ENCODE data around the gene SPATA33. TPM values are rescaled to one million over a fixed set of nuclear protein-coding genes. Genes with fewer than 3 reads are reported as not detected.

Gene SPATA33
- polyA plus RNA-seq (2013, experiment 1 of 2), result 28.9 TPM
- 29.1 TPM for polyA plus RNA-seq (2013, experiment 2 of 2)

DNA sequence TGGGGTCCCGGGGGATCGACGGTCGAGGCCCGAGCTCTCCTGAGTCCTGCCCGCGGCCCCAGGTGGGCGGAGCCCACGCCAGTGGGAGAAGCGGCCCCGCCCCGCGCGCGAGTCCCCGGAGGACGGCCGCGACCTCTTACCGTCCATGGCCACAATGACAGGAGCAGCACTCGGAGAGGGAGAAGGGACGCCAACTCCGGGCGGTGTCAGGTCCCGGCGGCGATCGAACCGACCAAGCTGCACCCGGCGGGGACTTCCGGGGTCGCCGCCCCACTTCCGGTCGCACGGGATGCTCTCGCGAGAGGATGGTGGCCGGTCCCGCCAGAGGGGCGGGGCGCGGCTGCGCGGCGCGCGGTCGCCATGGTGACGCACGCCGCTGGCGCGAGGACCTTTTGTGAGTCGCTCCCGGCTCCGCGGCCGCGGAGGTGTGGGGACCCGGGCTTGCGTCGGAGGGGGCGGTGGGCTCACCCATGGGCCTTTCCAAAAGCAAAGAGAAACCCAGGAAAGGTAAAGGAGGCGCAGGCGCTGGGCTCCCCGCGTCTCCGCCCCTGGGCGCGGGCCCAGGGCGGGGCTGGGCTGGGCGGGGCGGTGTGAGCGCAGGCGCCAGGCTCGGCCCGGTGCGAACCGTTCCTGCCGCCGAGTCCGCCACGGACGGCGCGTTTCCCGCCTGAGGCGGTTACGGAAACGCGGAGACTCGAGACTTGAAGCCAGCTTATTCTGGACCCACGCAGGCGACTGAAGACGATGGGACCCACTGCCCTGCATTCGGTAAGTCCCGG lies at the start of gene SPATA33, which contains the start of gene CHMP1A:
Gene SPATA33 (plus strand): TSS at position 395 of the 779 bp plus-strand sequence. CDS start 76 bp downstream, at position 471.
Gene CHMP1A (minus strand): TSS at position 267 of the 779 bp plus-strand sequence. CDS start 120 bp downstream, at position 147.
- peak within 1 kb of the TSS; percentile 17 for H2BK120ac ChIP-seq (ENCODE audit: low read depth, low read length)
- H3K4me1 ChIP-seq (ENCODE audit: control insufficient read depth in 2 of 2, insufficient read depth in 1 of 2, low read depth in 1 of 2, low read length in 2 of 2), result peaks cover 4 to 8% of the 10 kb centered on the region in 2 donors
- no peak within 1 kb of the TSS for H4K91ac ChIP-seq (ENCODE audit: low read depth, low read length, poor library complexity)
- H3K23ac ChIP-seq (ENCODE audit: low read depth, low read length, poor library complexity), result peak within 1 kb of the TSS; percentile 97
- peak within 1 kb of the TSS; percentile 39 for H2BK5ac ChIP-seq (ENCODE audit: low read length)
- peak within 1 kb of the TSS; percentile 100 for H3K14ac ChIP-seq (ENCODE audit: low read length)
- H2AFZ ChIP-seq (ENCODE audit: low read length), result peak within 1 kb of the TSS; percentile 96
- H3K79me1 ChIP-seq (ENCODE audit: low read depth, low read length), result peaks cover 25% of the 10 kb centered on the region
- H4K8ac ChIP-seq (ENCODE audit: low read depth, low read length), result peak within 1 kb of the TSS; percentile 93
- H3K27ac ChIP-seq (replicated peaks; ENCODE audit: low read length), result peak within 1 kb of the TSS; percentile 79
- peak within 1 kb of the TSS; percentile 99 for H3K9ac ChIP-seq (ENCODE audit: low read depth, low read length, poor library complexity)
- H3K4ac ChIP-seq (ENCODE audit: low read length), result no peak within 1 kb of the TSS
- H2BK12ac ChIP-seq (ENCODE audit: low read length), result no peak within 1 kb of the TSS
- H2AK5ac ChIP-seq (ENCODE audit: low read depth, low read length), result peak within 1 kb of the TSS; percentile 84
- peak; percentile 89 for DNase-seq (ENCODE audit: low spot score)
- peaks cover 26 to 53% of the 10 kb centered on the region in 2 donors for H3K36me3 ChIP-seq (replicated peaks in 1 of 2; ENCODE audit: control insufficient read depth in 2 of 2, insufficient read depth in 2 of 2, low read length in 2 of 2)
- H3K4me3 ChIP-seq (ENCODE audit: low read length in 2 of 2), result peak within 1 kb of the TSS; percentile 80 to 99
- peak within 1 kb of the TSS; percentile 94 for H2BK15ac ChIP-seq (ENCODE audit: low read length)
- no peaks in the 10 kb centered on the region for H3K27me3 ChIP-seq (ENCODE audit: control insufficient read depth in 3 of 3, insufficient read depth in 3 of 3, low read depth in 1 of 3, low read length in 3 of 3)
- H3K18ac ChIP-seq (ENCODE audit: low read length), result peak within 1 kb of the TSS; percentile 97
- H3K9me3 ChIP-seq (replicated peaks in 1 of 2; ENCODE audit: control insufficient read depth in 2 of 2, insufficient read depth in 1 of 2, low read depth in 1 of 2, low read length in 2 of 2), result no peaks in the 10 kb centered on the region
- no CpG with 5 or more reads among the region's 99 CpGs for WGBS, 2 donors (ENCODE audit: extremely low coverage in 2 of 2, insufficient read length in 2 of 2, insufficient replicate concordance in 1 of 2)
- H3K4me2 ChIP-seq (ENCODE audit: insufficient read depth, low read length, poor library complexity, severe bottlenecking), result peak within 1 kb of the TSS; percentile 96

GRCh38 chr16:89607937-89608740 lies 49.5 kb upstream of the SPATA33 start:
- no peak overlapping the region for H2BK5ac ChIP-seq (ENCODE audit: low read length)

DNA sequence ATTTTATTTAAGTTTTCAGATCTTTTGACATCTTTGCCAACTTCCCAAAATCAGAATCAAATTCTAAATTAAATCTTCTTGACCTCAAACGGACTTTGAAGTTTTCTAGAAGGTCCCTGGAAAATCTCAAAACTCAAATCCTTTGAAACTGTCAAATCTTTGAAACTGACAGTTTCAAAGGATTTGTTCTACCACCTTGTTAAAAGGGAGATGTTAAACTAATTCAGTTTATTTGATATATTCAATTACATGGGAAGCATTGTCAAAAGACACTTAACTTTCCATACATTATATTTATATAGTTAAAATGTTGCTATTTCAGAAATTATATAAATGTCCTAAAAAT lies 47.6 kb upstream of the SPATA33 start:
- H2BK120ac ChIP-seq (ENCODE audit: low read depth, low read length), result no peak overlapping the region
- no peaks in the 10 kb centered on the region for H3K27me3 ChIP-seq (ENCODE audit: control insufficient read depth in 3 of 3, insufficient read depth in 3 of 3, low read depth in 1 of 3, low read length in 3 of 3)
- no peak overlapping the region for H3K14ac ChIP-seq (ENCODE audit: low read length)
- no peaks in the 10 kb centered on the region for H3K9me3 ChIP-seq (replicated peaks in 1 of 2; ENCODE audit: control insufficient read depth in 2 of 2, insufficient read depth in 1 of 2, low read depth in 1 of 2, low read length in 2 of 2)
- H2AFZ ChIP-seq (ENCODE audit: low read length), result no peak overlapping the region
- no peak overlapping the region for H2AK5ac ChIP-seq (ENCODE audit: low read depth, low read length)
- no peak overlapping the region for H3K18ac ChIP-seq (ENCODE audit: low read length)
- H4K91ac ChIP-seq (ENCODE audit: low read depth, low read length, poor library complexity), result no peak overlapping the region
- no peak overlapping the region for H2BK15ac ChIP-seq (ENCODE audit: low read length)
- H3K4me1 ChIP-seq (ENCODE audit: control insufficient read depth in 2 of 2, insufficient read depth in 1 of 2, low read depth in 1 of 2, low read length in 2 of 2), result peaks cover 6 to 16% of the 10 kb centered on the region in 2 donors
- WGBS, 2 donors (ENCODE audit: extremely low coverage in 2 of 2, insufficient read length in 2 of 2, insufficient replicate concordance in 1 of 2), result no CpG with 5 or more reads among the region's 1 CpG
- no peak overlapping the region for H2BK12ac ChIP-seq (ENCODE audit: low read length)
- no peak overlapping the region for H2BK5ac ChIP-seq (ENCODE audit: low read length)
- H3K36me3 ChIP-seq (replicated peaks in 1 of 2; ENCODE audit: control insufficient read depth in 2 of 2, insufficient read depth in 2 of 2, low read length in 2 of 2), result no peaks in the 10 kb centered on the region
- DNase-seq (ENCODE audit: low spot score), result no peak
- no peak overlapping the region for H3K23ac ChIP-seq (ENCODE audit: low read depth, low read length, poor library complexity)
- no peak overlapping the region for H3K4me2 ChIP-seq (ENCODE audit: insufficient read depth, low read length, poor library complexity, severe bottlenecking)
- no peak overlapping the region for H3K27ac ChIP-seq (replicated peaks; ENCODE audit: low read length)
- no peaks in the 10 kb centered on the region for H3K79me1 ChIP-seq (ENCODE audit: low read depth, low read length)
- no peak overlapping the region for H3K4me3 ChIP-seq (ENCODE audit: low read length in 2 of 2)
- no peak overlapping the region for H3K9ac ChIP-seq (ENCODE audit: low read depth, low read length, poor library complexity)
- H4K8ac ChIP-seq (ENCODE audit: low read depth, low read length), result no peak overlapping the region
- H3K4ac ChIP-seq (ENCODE audit: low read length), result no peak overlapping the region

More at GRCh38 chr16:89607937-89608740, 49.5 kb upstream of the SPATA33 start:
- peaks cover 6 to 13% of the 10 kb centered on the region in 2 donors for H3K4me1 ChIP-seq (ENCODE audit: control insufficient read depth in 2 of 2, insufficient read depth in 1 of 2, low read depth in 1 of 2, low read length in 2 of 2)
- H3K4me3 ChIP-seq (ENCODE audit: low read length in 2 of 2), result no peak overlapping the region
- H3K27me3 ChIP-seq (ENCODE audit: control insufficient read depth in 3 of 3, insufficient read depth in 3 of 3, low read depth in 1 of 3, low read length in 3 of 3), result peaks cover 0 to under 1% (median 0%) of the 10 kb centered on the region in 3 experiments
- H3K9ac ChIP-seq (ENCODE audit: low read depth, low read length, poor library complexity), result no peak overlapping the region
- H2AFZ ChIP-seq (ENCODE audit: low read length), result peak overlapping the region; percentile 59
- no peak overlapping the region for H4K91ac ChIP-seq (ENCODE audit: low read depth, low read length, poor library complexity)
- H2BK12ac ChIP-seq (ENCODE audit: low read length), result no peak overlapping the region
- no peak overlapping the region for H4K8ac ChIP-seq (ENCODE audit: low read depth, low read length)
- H3K18ac ChIP-seq (ENCODE audit: low read length), result peak overlapping the region; percentile 5
- no peak overlapping the region for H2BK15ac ChIP-seq (ENCODE audit: low read length)
- no peaks in the 10 kb centered on the region for H3K9me3 ChIP-seq (replicated peaks in 1 of 2; ENCODE audit: control insufficient read depth in 2 of 2, insufficient read depth in 1 of 2, low read depth in 1 of 2, low read length in 2 of 2)
- H3K4me2 ChIP-seq (ENCODE audit: insufficient read depth, low read length, poor library complexity, severe bottlenecking), result no peak overlapping the region
- H3K79me1 ChIP-seq (ENCODE audit: low read depth, low read length), result no peaks in the 10 kb centered on the region
- H2BK120ac ChIP-seq (ENCODE audit: low read depth, low read length), result no peak overlapping the region
- no peaks in the 10 kb centered on the region for H3K36me3 ChIP-seq (replicated peaks in 1 of 2; ENCODE audit: control insufficient read depth in 2 of 2, insufficient read depth in 2 of 2, low read length in 2 of 2)
- H3K23ac ChIP-seq (ENCODE audit: low read depth, low read length, poor library complexity), result no peak overlapping the region
- no CpG with 5 or more reads among the region's 32 CpGs for WGBS, 2 donors (ENCODE audit: extremely low coverage in 2 of 2, insufficient read length in 2 of 2, insufficient replicate concordance in 1 of 2)
- no peak overlapping the region for H3K27ac ChIP-seq (replicated peaks; ENCODE audit: low read length)
- peak overlapping the region; percentile 68 for H2AK5ac ChIP-seq (ENCODE audit: low read depth, low read length)
- no peak overlapping the region for H3K14ac ChIP-seq (ENCODE audit: low read length)
- no peak overlapping the region for H3K4ac ChIP-seq (ENCODE audit: low read length)
- DNase-seq (ENCODE audit: low spot score), result no peak

Measured in neuronal stem cell (in vitro differentiated cells).